HepG2 (cell line): Measurements from ENCODE around the gene CCDC148. TPM values are rescaled to one million over a fixed set of nuclear protein-coding genes. Genes with fewer than 3 reads are reported as not detected.
A peak's percentile ranks its signal among the peaks of the same experiment; 100 is the strongest.
"Not testable (repeated sequence)": the region's sequence is repeated elsewhere in the genome, so short reads cannot be mapped to it uniquely, and the experiment has no call there.

Experiments
- ATAC-seq: fragments of 200-7000 bp; cut with Tn5 transposase; 3 replicates; pipeline ENCODE4 v1.9.1; 2020; ENCODE audit warnings: mild to moderate bottlenecking, moderate library complexity
- BruUV-seq: library from RNA; stranded (reverse); fragments of 400-500 nt; replicated peaks from 2 replicates; lab custom pipeline; 2021; lab: Mats Ljungman, UMichigan
- CTCF ChIA-PET: fragments of 300-600 bp; formaldehyde crosslinking; extraction: SDS; loops from one replicate; lab custom pipeline; 2021; ENCODE audit warnings: low total read pairs, inconsistent platforms, low intra/inter-chr PET ratio; lab: Yijun Ruan, JAX
- POLR2A ChIA-PET: fragments of 350-600 bp; sonication (Branson Sonifier 250); formaldehyde crosslinking; loops from one replicate; lab custom pipeline; 2020; ENCODE audit warnings: antibody characterized with exemption, inconsistent platforms; lab: Yijun Ruan, JAX
- DNase-seq: peaks from one replicate; pipeline ENCODE4 v3.0.0-alpha.2; 2015; ENCODE audit warnings: low spot score
- FAIRE-seq: peaks from 3 replicates; lab custom pipeline; 2011; peaks lifted over from hg19 to GRCh38; lab: Jason Lieb, UNC
- H2AFZ ChIP-seq: one replicate; pipeline ENCODE4 v1.6.1; 2011; ENCODE audit warnings: low read length, inconsistent platforms
- H3K27ac ChIP-seq: fragments of 300-600 bp; 3 replicates; pipeline ENCODE4 v1.8.0; 2011; ENCODE audit warnings: mixed run types, mild to moderate bottlenecking, mixed read lengths, low read length, inconsistent platforms; ENCODE audit not compliant: insufficient read depth; ENCODE audit errors: extremely low read length
- H3K27me3 ChIP-seq, 2 experiments: fragments of 200-600 bp in 1 of 2; 2 replicates in 1 of 2; 3 replicates in 1 of 2; pipeline versions ENCODE4 v1.6.0 to v1.8.0; 2011; ENCODE audit warnings: low read length in 2 of 2, mild to moderate bottlenecking in 2 of 2, moderate library complexity in 2 of 2, inconsistent platforms in 1 of 2; ENCODE audit not compliant: insufficient read depth in 2 of 2, control insufficient read depth in 1 of 2
- H3K36me3 ChIP-seq, 2 experiments: fragments of 200-600 bp in 1 of 2; replicated peaks in 1 of 2; 2 replicates in 1 of 2; 3 replicates in 1 of 2; pipeline versions ENCODE4 v1.5.1 to v1.8.0; 2011; ENCODE audit warnings: low read length in 2 of 2, inconsistent platforms in 1 of 2; ENCODE audit not compliant: insufficient read depth in 2 of 2, control insufficient read depth in 1 of 2
- H3K4me1 ChIP-seq: 2 replicates; pipeline ENCODE4 v1.5.1; 2012; ENCODE audit warnings: low read length, inconsistent platforms; ENCODE audit not compliant: insufficient read depth
- H3K4me2 ChIP-seq: 2 replicates; pipeline ENCODE4 v1.6.0; 2011; ENCODE audit warnings: low read depth, low read length, inconsistent platforms
- H3K4me3 ChIP-seq, 3 experiments: fragments of 200-600 bp in 1 of 3; sonication (generic), shearing (Covaris generic) in 1 of 3; replicated peaks in 1 of 3; 2 replicates each; pipeline ENCODE4 v1.5.1; 2011 to 2016; ENCODE audit warnings: low read length in 3 of 3, inconsistent platforms in 2 of 3, low read depth in 2 of 3, mild to moderate bottlenecking in 2 of 3, control low read depth in 1 of 3, mixed read lengths in 1 of 3; ENCODE audit not compliant: insufficient read depth in 1 of 3
- H3K79me2 ChIP-seq: one replicate; pipeline ENCODE4 v1.6.1; 2011; ENCODE audit warnings: low read length, inconsistent platforms; ENCODE audit not compliant: insufficient read depth
- H3K9ac ChIP-seq: 2 replicates; pipeline ENCODE4 v1.6.0; 2011; ENCODE audit warnings: mild to moderate bottlenecking, low read depth, low read length, inconsistent platforms; ENCODE audit not compliant: insufficient read depth
- H3K9me3 ChIP-seq: 2 replicates; pipeline ENCODE4 v1.5.1; 2012; ENCODE audit warnings: mild to moderate bottlenecking, low read length
- H4K20me1 ChIP-seq: 2 replicates; pipeline ENCODE4 v1.6.0; 2011; ENCODE audit warnings: inconsistent platforms, mild to moderate bottlenecking, low read length, moderate library complexity; ENCODE audit not compliant: insufficient read depth
- ASH2L ChIP-seq: fragments of 300-600, 200-600 bp; sonication (generic); IDR thresholded peaks from 2 replicates; pipeline ENCODE4 v1.7.0; 2017; ENCODE audit warnings: low read depth, mild to moderate bottlenecking, moderate library complexity, mixed read lengths, low read length; ENCODE audit not compliant: insufficient read length
- ELF1 ChIP-seq: sonication (generic); formaldehyde crosslinking; IDR thresholded peaks from 2 replicates; pipeline ENCODE4 v1.4.0; 2020; ENCODE audit warnings: missing genetic modification reagents
- NCOA2 ChIP-seq: sonication (generic); formaldehyde crosslinking; IDR thresholded peaks from 2 replicates; pipeline ENCODE4 v1.8.0; 2022; ENCODE audit warnings: inconsistent platforms
- NFE2 ChIP-seq: sonication (generic); formaldehyde crosslinking; IDR thresholded peaks from 2 replicates; pipeline ENCODE4 v1.4.0; 2020; ENCODE audit warnings: missing genetic modification reagents
- POGZ ChIP-seq: sonication (generic); formaldehyde crosslinking; IDR thresholded peaks from 2 replicates; pipeline ENCODE4 v1.4.0; 2020; ENCODE audit warnings: mild to moderate bottlenecking, missing genetic modification reagents
- SOX6 ChIP-seq, 2 experiments: fragments of 450-650 bp in 1 of 2; sonication (generic) in 1 of 2; formaldehyde crosslinking in 1 of 2; IDR thresholded peaks; 2 replicates each; pipeline versions ENCODE4 v1.4.0 to v1.6.1; 2017 to 2020; ENCODE audit warnings: antibody characterized with exemption in 1 of 2, mild to moderate bottlenecking in 1 of 2, missing genetic modification reagents in 1 of 2
- ZFP82 ChIP-seq: sonication (generic); formaldehyde crosslinking; IDR thresholded peaks from 2 replicates; pipeline ENCODE4 v1.5.1; 2020; ENCODE audit warnings: mild to moderate bottlenecking, missing genetic modification reagents, borderline replicate concordance
- ZNF652 ChIP-seq: IDR thresholded peaks from 2 replicates; pipeline ENCODE4 v1.6.1; 2016; ENCODE audit warnings: low read depth, borderline replicate concordance
- WGBS: methylation state at CpG from one replicate; pipeline ENCODE4 v1.1.6; 2017; ENCODE audit warnings: low lambda C conversion rate; 5-methylcytosine and 5-hydroxymethylcytosine counted together
- in situ Hi-C: cut with HindIII; loops from 2 replicates; pipeline ENCODE4 v1.10.0; 2017; ENCODE audit warnings: low pct_unique_long_range_greater_than_20kb; ENCODE audit not compliant: extremely low pct_ligation_motif_present
- intact Hi-C: fragments of 100-400 bp; cut with micrococcal nuclease; formaldehyde crosslinking; loops from one replicate; pipeline ENCODE4 v1.10.0; 2022; ENCODE audit not compliant: unreplicated experiment
- polyA plus RNA-seq, 8 experiments: library from polyadenylated mRNA; depleted of rRNA in 3 of 8; stranded (reverse) in 7 of 8; unstranded in 1 of 8; fragments of >200 nt; fragmentation: Illumina TruSeq in 4 of 8; extraction: Trizol in 4 of 8; gene quantifications; 2 replicates each; pipeline versions ENCODE4 v1.2.1 to v1.2.3, GENCODE V29; 2011 to 2016; ENCODE audit warnings: low read depth in 4 of 8, missing spikeins in 1 of 8, mixed read lengths in 1 of 8; ENCODE audit not compliant: insufficient read depth in 1 of 8
- total RNA-seq, 5 experiments: library from RNA; depleted of rRNA; stranded (reverse); fragments of >200 nt; fragmentation: Illumina TruSeq; extraction: Trizol; gene quantifications; 2 replicates each; pipeline ENCODE4 v1.2.3, GENCODE V29; 2016; ENCODE audit warnings: low read depth in 1 of 5
- TF ChIP-seq, protein P1 (sequence below), 2 experiments: sonication (generic) in 1 of 2; formaldehyde crosslinking in 1 of 2; IDR thresholded peaks; 2 replicates each; pipeline versions ENCODE4 v1.5.1 to v1.6.1; 2011 to 2020; ENCODE audit warnings: borderline replicate concordance in 1 of 2, low read depth in 1 of 2, low read length in 1 of 2, mild to moderate bottlenecking in 1 of 2, missing genetic modification reagents in 1 of 2, moderate library complexity in 1 of 2
- TF ChIP-seq, protein P2 (sequence below): fragments of 450-650 bp; IDR thresholded peaks from 2 replicates; pipeline ENCODE4 v1.6.1; 2017
- TF ChIP-seq, protein P3 (sequence below): IDR thresholded peaks from 2 replicates; pipeline ENCODE4 v1.6.1; 2012; ENCODE audit warnings: low read length, improper control_type of control experiment

The CCDC148 gene
- total and polyA plus RNA-seq, 2 of the 13 experiments (the other 11 are each of a cell fraction or from before 2014, with no cell fraction given): 0.30 to 0.49 TPM

DNA sequence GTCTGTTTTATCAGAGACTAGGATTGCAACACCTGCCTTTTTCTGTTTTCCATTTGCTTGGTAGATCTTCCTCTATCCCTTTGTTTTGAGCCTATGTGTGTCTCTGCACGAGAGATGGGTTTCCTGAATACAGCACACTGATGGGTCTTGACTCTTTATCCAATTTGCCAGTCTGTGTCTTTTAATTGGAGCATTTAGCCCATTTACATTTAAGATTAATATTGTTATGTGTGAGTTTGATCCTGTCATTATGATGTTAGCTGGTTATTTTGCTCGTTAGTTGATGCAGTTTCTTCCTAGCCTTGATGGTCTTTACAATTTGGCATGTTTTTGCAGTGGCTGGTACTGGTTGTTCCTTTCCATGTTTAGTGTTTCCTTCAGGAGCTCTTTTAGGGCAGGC, 124.8 kb downstream of the CCDC148 start:
- ATAC-seq; H3K9ac ChIP-seq; CTCF ChIA-PET; H2AFZ ChIP-seq; POLR2A ChIA-PET; H3K27ac ChIP-seq; BruUV-seq; H3K79me2 ChIP-seq; H4K20me1 ChIP-seq; H3K4me2 ChIP-seq; intact Hi-C loops; H3K9me3 ChIP-seq; H3K27me3 ChIP-seq; H3K36me3 ChIP-seq; FAIRE-seq; H3K4me1 ChIP-seq; H3K4me3 ChIP-seq; in situ Hi-C loops; DNase-seq; TF ChIP-seq SOX6 (IDR thresholded peaks at IDR 0.05): not testable (repeated sequence)
- WGBS: 6% methylated on average over 2 of the region's 2 CpGs
- peak; percentile 20; the same call in 1 of the 2 replicates for TF ChIP-seq SOX6 (CRISPR knock-in tag; IDR thresholded peaks at IDR 0.05)

DNA sequence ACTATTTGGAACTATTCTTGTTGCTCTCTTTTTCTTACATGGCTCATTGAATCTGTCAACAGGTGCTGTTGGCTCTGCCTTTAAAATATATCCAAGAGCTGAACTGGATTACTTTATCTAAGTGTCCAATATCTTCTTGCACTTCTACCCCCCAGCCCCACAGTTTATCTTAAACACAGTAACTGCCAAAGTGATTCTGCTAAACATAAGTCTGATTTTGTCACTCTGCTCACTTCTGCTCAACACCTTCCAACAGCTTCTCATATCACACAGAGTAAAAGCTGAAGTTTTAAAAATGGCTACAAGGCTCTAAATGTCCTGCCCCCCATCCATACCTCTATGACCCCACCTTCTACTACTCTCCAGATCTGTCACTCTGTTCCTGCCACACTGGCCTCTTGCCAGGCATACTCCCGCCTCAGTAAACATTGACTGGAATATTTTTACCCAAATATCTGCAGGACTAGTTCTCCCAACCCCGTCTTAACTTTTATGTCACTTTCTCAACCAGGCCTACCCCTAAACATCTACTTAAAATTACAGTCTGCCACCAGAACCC, 130.7 kb downstream of the CCDC148 start:
- no peak overlapping the region for H3K4me2 ChIP-seq
- whole genome bisulfite sequencing: 1% methylated on average over 2 of the region's 2 CpGs
- in situ Hi-C loops: no loop called here
- H3K79me2 ChIP-seq: no peaks in the 10 kb centered on the region
- ATAC-seq: no peak
- ChIA-PET CTCF (no interaction called here), POLR2A (no interaction called here)
- H3K4me1 ChIP-seq: no peaks in the 10 kb centered on the region
- FAIRE-seq: no peak
- no peak for DNase-seq
- H3K36me3 ChIP-seq: no peaks in the 10 kb centered on the region
- H3K9ac ChIP-seq: no peak overlapping the region
- H3K27me3 ChIP-seq: no peaks in the 10 kb centered on the region
- BruUV-seq: no TSS peak
- H3K9me3 ChIP-seq: peaks cover 4% of the 10 kb centered on the region
- no peak overlapping the region for H3K4me3 ChIP-seq
- H2AFZ ChIP-seq: no peak overlapping the region
- no peak overlapping the region for H3K27ac ChIP-seq
- H4K20me1 ChIP-seq: no peaks in the 10 kb centered on the region
- intact Hi-C loops: no loop called here
- TF ChIP-seq ELF1 (CRISPR knock-in tag) (no peak), NFE2 (no peak), ASH2L (no peak), ZNF652 (CRISPR knock-in tag) (no peak), POGZ (CRISPR knock-in tag) (no peak), NCOA2 (no peak), ZFP82 (CRISPR knock-in tag) (no peak)
- TF ChIP-seq, protein P1, sequence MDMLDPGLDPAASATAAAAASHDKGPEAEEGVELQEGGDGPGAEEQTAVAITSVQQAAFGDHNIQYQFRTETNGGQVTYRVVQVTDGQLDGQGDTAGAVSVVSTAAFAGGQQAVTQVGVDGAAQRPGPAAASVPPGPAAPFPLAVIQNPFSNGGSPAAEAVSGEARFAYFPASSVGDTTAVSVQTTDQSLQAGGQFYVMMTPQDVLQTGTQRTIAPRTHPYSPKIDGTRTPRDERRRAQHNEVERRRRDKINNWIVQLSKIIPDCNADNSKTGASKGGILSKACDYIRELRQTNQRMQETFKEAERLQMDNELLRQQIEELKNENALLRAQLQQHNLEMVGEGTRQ (IDR thresholded peaks at IDR 0.05; ENCODE audit: low read depth, low read length): no peak
- TF ChIP-seq, protein P1 (CRISPR knock-in tag; IDR thresholded peaks at IDR 0.05; ENCODE audit: borderline replicate concordance): no peak
- TF ChIP-seq, protein P2, sequence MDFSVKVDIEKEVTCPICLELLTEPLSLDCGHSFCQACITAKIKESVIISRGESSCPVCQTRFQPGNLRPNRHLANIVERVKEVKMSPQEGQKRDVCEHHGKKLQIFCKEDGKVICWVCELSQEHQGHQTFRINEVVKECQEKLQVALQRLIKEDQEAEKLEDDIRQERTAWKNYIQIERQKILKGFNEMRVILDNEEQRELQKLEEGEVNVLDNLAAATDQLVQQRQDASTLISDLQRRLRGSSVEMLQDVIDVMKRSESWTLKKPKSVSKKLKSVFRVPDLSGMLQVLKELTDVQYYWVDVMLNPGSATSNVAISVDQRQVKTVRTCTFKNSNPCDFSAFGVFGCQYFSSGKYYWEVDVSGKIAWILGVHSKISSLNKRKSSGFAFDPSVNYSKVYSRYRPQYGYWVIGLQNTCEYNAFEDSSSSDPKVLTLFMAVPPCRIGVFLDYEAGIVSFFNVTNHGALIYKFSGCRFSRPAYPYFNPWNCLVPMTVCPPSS: no peak
- TF ChIP-seq, protein P3, sequence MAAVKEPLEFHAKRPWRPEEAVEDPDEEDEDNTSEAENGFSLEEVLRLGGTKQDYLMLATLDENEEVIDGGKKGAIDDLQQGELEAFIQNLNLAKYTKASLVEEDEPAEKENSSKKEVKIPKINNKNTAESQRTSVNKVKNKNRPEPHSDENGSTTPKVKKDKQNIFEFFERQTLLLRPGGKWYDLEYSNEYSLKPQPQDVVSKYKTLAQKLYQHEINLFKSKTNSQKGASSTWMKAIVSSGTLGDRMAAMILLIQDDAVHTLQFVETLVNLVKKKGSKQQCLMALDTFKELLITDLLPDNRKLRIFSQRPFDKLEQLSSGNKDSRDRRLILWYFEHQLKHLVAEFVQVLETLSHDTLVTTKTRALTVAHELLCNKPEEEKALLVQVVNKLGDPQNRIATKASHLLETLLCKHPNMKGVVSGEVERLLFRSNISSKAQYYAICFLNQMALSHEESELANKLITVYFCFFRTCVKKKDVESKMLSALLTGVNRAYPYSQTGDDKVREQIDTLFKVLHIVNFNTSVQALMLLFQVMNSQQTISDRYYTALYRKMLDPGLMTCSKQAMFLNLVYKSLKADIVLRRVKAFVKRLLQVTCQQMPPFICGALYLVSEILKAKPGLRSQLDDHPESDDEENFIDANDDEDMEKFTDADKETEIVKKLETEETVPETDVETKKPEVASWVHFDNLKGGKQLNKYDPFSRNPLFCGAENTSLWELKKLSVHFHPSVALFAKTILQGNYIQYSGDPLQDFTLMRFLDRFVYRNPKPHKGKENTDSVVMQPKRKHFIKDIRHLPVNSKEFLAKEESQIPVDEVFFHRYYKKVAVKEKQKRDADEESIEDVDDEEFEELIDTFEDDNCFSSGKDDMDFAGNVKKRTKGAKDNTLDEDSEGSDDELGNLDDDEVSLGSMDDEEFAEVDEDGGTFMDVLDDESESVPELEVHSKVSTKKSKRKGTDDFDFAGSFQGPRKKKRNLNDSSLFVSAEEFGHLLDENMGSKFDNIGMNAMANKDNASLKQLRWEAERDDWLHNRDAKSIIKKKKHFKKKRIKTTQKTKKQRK: no peak
